Upper lobe of left lung (tissue), 6 donors: ENCODE measurements around the gene CCDC180. TPM values are rescaled to one million over a fixed set of nuclear protein-coding genes. Genes with fewer than 3 reads are reported as not detected.

ENCODE experiments used
- ATAC-seq, 2 donors: fragments of 200-7000 bp; cut with Tn5 transposase; one replicate each; pipeline ENCODE4 v1.9.1; 2022; ENCODE audit warnings: mild to moderate bottlenecking in 2 of 2, moderate library complexity in 2 of 2; ENCODE audit not compliant: low FRiP score in 2 of 2
- DNase-seq, 2 donors: peaks; one replicate each; pipeline ENCODE4 v3.0.0-alpha.2; 2019 to 2020
- H3K27ac ChIP-seq, 4 donors: fragments of 200-600 bp; sonication (generic); one replicate each; pipeline ENCODE4 v1.5.1; 2016 to 2019
- H3K27me3 ChIP-seq, 4 donors: fragments of 200-600 bp; sonication (generic); one replicate each; pipeline ENCODE4 v1.5.1; 2017 to 2019
- H3K36me3 ChIP-seq, 4 donors: fragments of 200-600 bp; sonication (generic); one replicate each; pipeline ENCODE4 v1.5.1; 2016 to 2019
- H3K4me1 ChIP-seq, 4 donors: fragments of 200-600 bp; sonication (generic); one replicate each; pipeline ENCODE4 v1.5.1; 2018 to 2019
- H3K4me3 ChIP-seq, 4 donors: fragments of 200-600 bp; sonication (generic); one replicate each; pipeline ENCODE4 v1.5.1; 2017 to 2019; ENCODE audit warnings: mild to moderate bottlenecking in 2 of 4, moderate library complexity in 1 of 4
- H3K9me3 ChIP-seq, 4 donors: fragments of 200-600 bp; sonication (generic); one replicate each; pipeline ENCODE4 v1.5.1; 2018 to 2019
- EP300 ChIP-seq, 4 donors: sonication (generic); formaldehyde crosslinking; IDR thresholded peaks; one replicate each; pipeline ENCODE4 v1.5.1; 2017; ENCODE audit warnings: antibody characterized with exemption in 4 of 4, control low read depth in 2 of 4
- POLR2A ChIP-seq, 4 donors: fragments of 450-650 bp; IDR thresholded peaks; one replicate each; pipeline ENCODE4 v1.5.1; 2016 to 2017; ENCODE audit warnings: antibody characterized with exemption in 4 of 4, mild to moderate bottlenecking in 2 of 4
- POLR2AphosphoS5 ChIP-seq, 2 donors: sonication (generic); formaldehyde crosslinking; IDR thresholded peaks; one replicate each; pipeline ENCODE4 v1.5.1; 2017; ENCODE audit warnings: antibody characterized with exemption in 2 of 2
- WGBS, 2 donors: methylation state at CpG; one replicate each; pipeline ENCODE4 v1.1.5; 2017 to 2018; 5-methylcytosine and 5-hydroxymethylcytosine counted together
- total RNA-seq, 6 donors: library from RNA; depleted of rRNA in 4 of 6; stranded (reverse); fragments of >200 nt in 4 of 6; gene quantifications; one replicate each; pipeline versions ENCODE4 v1.1.0 to v1.2.1, GENCODE V29; 2016 to 2021
- TF ChIP-seq, protein P1 (sequence below), 6 experiments: fragments of 450-650 bp in 4 of 6; fragments of 200-600 bp in 2 of 6; sonication (generic) in 2 of 6; IDR thresholded peaks; one replicate each; pipeline ENCODE4 v1.5.1; 2016 to 2019; ENCODE audit warnings: antibody characterized with exemption in 6 of 6
- donor health status: DM: no; HTN: no; CAD: no; lungs with moderate emphysema.
- donor health status: DM: no; HTN: yes; CAD: no; lungs with severe emphysema.

The CCDC180 gene
- total RNA-seq, 6 donors from 2014 or later = 6.2 to 60.8 (median 17.6) TPM

DNA sequence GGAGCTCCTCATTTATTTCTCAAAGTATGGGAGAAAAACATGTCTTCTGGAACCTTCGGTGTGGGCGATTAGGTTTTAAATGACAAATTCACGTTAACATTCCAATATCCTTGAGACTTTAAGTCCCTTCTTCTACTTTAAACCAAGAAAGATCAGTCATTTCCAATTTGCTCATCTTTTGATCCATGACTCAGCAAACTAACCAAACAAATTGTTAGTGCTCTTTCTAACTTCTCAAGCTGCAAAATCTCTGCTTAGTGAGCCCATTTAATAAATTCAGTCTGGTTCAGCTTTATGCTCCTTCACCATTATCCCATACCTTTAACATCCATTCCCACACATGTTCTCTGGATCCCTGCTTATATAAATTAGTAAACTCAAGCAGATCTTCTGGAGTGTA, 5.5 kb upstream of the CCDC180 start:
- ATAC-seq (no peak), DNase-seq (no peak)
- H3K36me3 ChIP-seq = no peaks in the 10 kb centered on the region
- no peaks in the 10 kb centered on the region for H3K27me3 ChIP-seq
- H3K27ac ChIP-seq = no peak overlapping the region
- peaks cover 0 to 5% (median 1%) of the 10 kb centered on the region in 4 donors for H3K4me1 ChIP-seq
- 94 to 96% methylated on average over 3 of the region's 3 CpGs for WGBS, 2 donors
- TF ChIP-seq EP300 (IDR thresholded peaks at IDR 0.05) = no peak
- no peak overlapping the region for H3K4me3 ChIP-seq
- no peaks in the 10 kb centered on the region for H3K9me3 ChIP-seq

DNA sequence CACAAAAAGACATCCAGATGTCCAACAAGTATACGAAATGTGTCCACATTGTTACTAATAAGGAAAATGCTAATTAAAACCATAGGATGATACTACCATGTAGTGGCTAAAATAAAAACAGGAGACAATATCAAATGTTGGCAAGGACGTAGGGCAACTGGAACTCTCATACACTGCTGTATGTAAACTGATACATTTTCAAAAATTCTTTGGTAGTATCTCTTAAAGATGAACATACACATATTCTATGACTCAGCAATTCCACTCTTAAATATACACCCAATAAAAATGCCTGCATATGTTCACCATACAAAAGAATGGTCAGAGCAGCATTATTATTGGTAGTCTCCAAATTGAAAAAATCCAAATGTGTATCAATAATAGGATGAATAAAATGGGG, 2.9 kb upstream of the CCDC180 start:
- Histone ChIP-seq H3K27ac (no peak overlapping the region), H3K4me3 (no peak overlapping the region), H3K36me3 (no peaks in the 10 kb centered on the region), H3K27me3 (no peaks in the 10 kb centered on the region), H3K4me1 (peaks cover 0 to 15% (median 8%) of the 10 kb centered on the region in 4 donors), H3K9me3 (no peaks in the 10 kb centered on the region)
- ATAC-seq = no peak
- TF ChIP-seq POLR2AphosphoS5 (IDR thresholded peaks at IDR 0.05) (no peak), EP300 (IDR thresholded peaks at IDR 0.05) (no peak), POLR2A (IDR thresholded peaks at IDR 0.05) (no peak)
- TF ChIP-seq, protein P1, sequence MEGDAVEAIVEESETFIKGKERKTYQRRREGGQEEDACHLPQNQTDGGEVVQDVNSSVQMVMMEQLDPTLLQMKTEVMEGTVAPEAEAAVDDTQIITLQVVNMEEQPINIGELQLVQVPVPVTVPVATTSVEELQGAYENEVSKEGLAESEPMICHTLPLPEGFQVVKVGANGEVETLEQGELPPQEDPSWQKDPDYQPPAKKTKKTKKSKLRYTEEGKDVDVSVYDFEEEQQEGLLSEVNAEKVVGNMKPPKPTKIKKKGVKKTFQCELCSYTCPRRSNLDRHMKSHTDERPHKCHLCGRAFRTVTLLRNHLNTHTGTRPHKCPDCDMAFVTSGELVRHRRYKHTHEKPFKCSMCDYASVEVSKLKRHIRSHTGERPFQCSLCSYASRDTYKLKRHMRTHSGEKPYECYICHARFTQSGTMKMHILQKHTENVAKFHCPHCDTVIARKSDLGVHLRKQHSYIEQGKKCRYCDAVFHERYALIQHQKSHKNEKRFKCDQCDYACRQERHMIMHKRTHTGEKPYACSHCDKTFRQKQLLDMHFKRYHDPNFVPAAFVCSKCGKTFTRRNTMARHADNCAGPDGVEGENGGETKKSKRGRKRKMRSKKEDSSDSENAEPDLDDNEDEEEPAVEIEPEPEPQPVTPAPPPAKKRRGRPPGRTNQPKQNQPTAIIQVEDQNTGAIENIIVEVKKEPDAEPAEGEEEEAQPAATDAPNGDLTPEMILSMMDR (IDR thresholded peaks at IDR 0.05) = no peak
- no peak for DNase-seq
- 92 to 98% methylated on average over 2 of the region's 2 CpGs for WGBS, 2 donors

DNA sequence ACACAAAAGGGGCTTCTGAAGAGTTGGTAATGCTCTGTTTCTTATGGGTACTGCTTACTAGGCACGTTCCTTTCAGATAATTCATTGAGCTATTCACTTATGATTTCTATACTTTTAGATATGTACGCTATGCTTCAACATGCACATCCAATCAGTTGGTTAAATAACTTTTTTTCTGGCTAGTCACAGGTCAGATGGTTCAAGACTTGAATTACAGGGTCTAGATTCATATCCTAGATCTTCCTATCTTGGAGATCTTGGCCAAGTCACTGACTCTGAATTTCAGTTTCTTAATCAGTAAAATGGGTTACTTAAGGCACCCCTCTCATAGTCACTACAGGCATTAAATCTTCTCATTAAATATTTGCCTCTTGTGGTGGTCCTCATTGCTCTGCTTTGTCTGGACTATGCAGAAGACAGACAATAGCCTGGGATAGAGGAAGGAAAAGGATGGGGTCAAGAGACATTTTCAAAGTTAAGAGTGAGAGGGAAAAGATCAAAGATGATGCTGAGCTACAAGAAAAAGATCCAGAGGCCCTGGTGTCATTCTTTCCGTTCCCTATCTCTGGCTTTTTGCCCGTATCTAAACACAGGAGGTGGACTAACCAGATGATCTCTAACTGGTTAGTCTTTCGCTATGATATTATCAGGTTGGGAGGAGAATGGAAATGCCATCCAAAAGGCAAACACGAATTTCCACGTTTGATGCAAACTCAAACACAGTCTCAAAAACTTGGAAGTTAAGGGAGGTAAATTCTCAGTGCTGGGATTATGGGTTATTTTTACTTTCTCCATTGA, 1.8 kb upstream of the CCDC180 start:
- Histone ChIP-seq H3K27me3 (no peaks in the 10 kb centered on the region), H3K4me1 (peaks cover 0 to 15% (median 8%) of the 10 kb centered on the region in 4 donors), H3K4me3 (no peak overlapping the region), H3K36me3 (no peaks in the 10 kb centered on the region), H3K27ac (no peak overlapping the region), H3K9me3 (no peaks in the 10 kb centered on the region)
- DNase-seq (no peak), ATAC-seq (no peak)
- no peak for TF ChIP-seq EP300 (IDR thresholded peaks at IDR 0.05)
- TF ChIP-seq POLR2A (IDR thresholded peaks at IDR 0.05) = no peak
- TF ChIP-seq, protein P1 (IDR thresholded peaks at IDR 0.05) = no peak
- 80 to 87% methylated on average over 7 of the region's 7 CpGs for WGBS, 2 donors

DNA sequence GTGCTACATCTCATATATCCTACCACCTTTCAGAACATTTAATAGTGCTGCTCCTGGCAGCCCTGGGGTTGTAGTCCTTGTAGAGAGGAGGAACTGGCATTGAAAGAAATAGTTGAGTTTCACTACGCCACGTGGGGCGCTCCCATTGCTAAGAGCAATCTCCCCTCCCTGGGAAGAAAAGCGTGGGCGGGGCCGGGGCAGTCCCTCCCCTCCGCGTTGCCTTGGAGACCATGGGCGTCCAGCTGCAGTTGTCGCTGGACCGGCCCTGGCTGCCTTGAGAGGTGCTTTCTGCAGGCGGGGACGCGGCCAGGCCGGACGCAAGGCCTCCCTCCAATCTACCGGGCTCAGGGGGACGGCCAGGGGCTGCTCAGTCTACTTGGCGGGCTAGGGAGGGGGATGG, 368 bp upstream of the CCDC180 start:
- DNase-seq (peak; percentile 87 to 93), ATAC-seq (peak; percentile 76 to 89)
- TF ChIP-seq POLR2AphosphoS5 (IDR thresholded peaks at IDR 0.05) = no peak
- TF ChIP-seq POLR2A (IDR thresholded peaks at IDR 0.05) = peak in 1 of 4 donors; percentile 50
- peaks cover 0 to 15% (median 8%) of the 10 kb centered on the region in 4 donors for H3K4me1 ChIP-seq
- peak overlapping the region in 3 of 4 donors; percentile 26 to 35 (median 33) for H3K4me3 ChIP-seq
- peaks cover 0 to 9% (median 0%) of the 10 kb centered on the region in 4 donors for H3K36me3 ChIP-seq
- WGBS, 2 donors = 0 to 32% methylated on average over 1 to 12 of the region's 19 CpGs
- no peaks in the 10 kb centered on the region for H3K9me3 ChIP-seq
- H3K27ac ChIP-seq = peak overlapping the region in 2 of 4 donors; percentile 21 to 54
- H3K27me3 ChIP-seq = no peaks in the 10 kb centered on the region

DNA sequence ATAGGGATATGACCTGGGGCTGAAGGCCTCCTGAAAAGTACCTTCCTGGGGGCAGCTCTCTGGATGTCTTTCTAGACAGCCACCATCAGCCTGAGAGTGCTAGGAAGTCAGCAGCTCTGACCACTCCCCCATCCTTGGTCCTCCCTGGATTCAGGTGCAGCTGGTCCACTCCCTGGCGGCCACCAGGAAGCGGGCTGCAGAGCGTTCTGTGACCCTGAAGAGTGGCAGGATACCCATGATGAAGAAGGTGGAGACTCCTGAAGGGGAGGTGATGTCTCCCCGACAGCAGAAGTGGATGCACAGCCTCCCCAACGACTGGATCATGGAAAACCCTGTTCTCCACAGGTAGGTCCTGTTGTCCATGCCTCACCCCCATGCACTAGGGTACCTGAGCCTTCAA, 1.8 kb downstream of the CCDC180 start:
- DNase-seq = peak in 1 of 2 donors; percentile 27
- Histone ChIP-seq H3K9me3 (no peaks in the 10 kb centered on the region), H3K36me3 (peaks cover 0 to 22% (median 9%) of the 10 kb centered on the region in 4 donors), H3K27me3 (no peaks in the 10 kb centered on the region), H3K4me3 (no peak overlapping the region), H3K27ac (no peak overlapping the region), H3K4me1 (peaks cover 0 to 15% (median 12%) of the 10 kb centered on the region in 4 donors)
- TF ChIP-seq POLR2A (IDR thresholded peaks at IDR 0.05) = no peak
- TF ChIP-seq, protein P1 (IDR thresholded peaks at IDR 0.05) = no peak
- TF ChIP-seq EP300 (IDR thresholded peaks at IDR 0.05) = no peak
- TF ChIP-seq POLR2AphosphoS5 (IDR thresholded peaks at IDR 0.05) = no peak
- WGBS, 2 donors = 90 to 93% methylated on average over 3 to 5 of the region's 5 CpGs
- ATAC-seq = no peak
